Osteoblast (primary cell): ENCODE data around the gene FSTL4. TPM values are rescaled to one million over a fixed set of nuclear protein-coding genes. Genes with fewer than 3 reads are reported as not detected.

Source experiments
- DNase-seq: peaks from one replicate; pipeline ENCODE4 v3.0.0; 2011; ENCODE audit warnings: low spot score, mixed read lengths; ENCODE audit not compliant: insufficient read length; ENCODE audit errors: missing footprints
- H2AFZ ChIP-seq: 2 replicates; pipeline ENCODE4 v1.6.0; 2011; ENCODE audit warnings: mild to moderate bottlenecking, low read length
- H3K27ac ChIP-seq: 2 replicates; pipeline ENCODE4 v1.5.1; 2011; ENCODE audit warnings: mild to moderate bottlenecking, low read depth, low read length, moderate library complexity
- H3K27me3 ChIP-seq: 2 replicates; pipeline ENCODE4 v1.6.0; 2012; ENCODE audit warnings: mild to moderate bottlenecking, control low read depth, inconsistent platforms, low read length, moderate library complexity; ENCODE audit not compliant: insufficient read depth
- H3K36me3 ChIP-seq: 2 replicates; pipeline ENCODE4 v1.5.1; 2011; ENCODE audit warnings: mild to moderate bottlenecking, low read length, control low read depth, moderate library complexity; ENCODE audit not compliant: insufficient read depth
- H3K4me1 ChIP-seq: 2 replicates; pipeline ENCODE4 v1.5.1; 2011; ENCODE audit warnings: mild to moderate bottlenecking, low read length, control low read depth, moderate library complexity; ENCODE audit not compliant: insufficient read depth
- H3K4me2 ChIP-seq: 2 replicates; pipeline ENCODE4 v1.6.0; 2011; ENCODE audit warnings: mild to moderate bottlenecking, low read length; ENCODE audit not compliant: insufficient read depth
- H3K4me3 ChIP-seq: fragments of 200-600 bp; sonication (generic); 3 replicates; pipeline ENCODE4 v1.5.1; 2012; ENCODE audit warnings: mild to moderate bottlenecking, low read length, inconsistent platforms; ENCODE audit not compliant: insufficient read depth
- H3K79me2 ChIP-seq: 2 replicates; pipeline ENCODE4 v1.6.0; 2012; ENCODE audit warnings: mild to moderate bottlenecking, low read length, control low read depth, inconsistent platforms; ENCODE audit not compliant: insufficient read depth
- H3K9me3 ChIP-seq: 2 replicates; pipeline ENCODE4 v1.5.1; 2011; ENCODE audit warnings: low read depth, low read length, control low read depth
- H4K20me1 ChIP-seq: 2 replicates; pipeline ENCODE4 v1.6.0; 2012; ENCODE audit warnings: mild to moderate bottlenecking, low read length, control low read depth; ENCODE audit not compliant: insufficient read depth
- total RNA-seq: library from RNA; depleted of rRNA; stranded (reverse); fragments of >200 nt; gene quantifications from 2 replicates; pipeline ENCODE4 v1.2.3, GENCODE V29; 2012
- TF ChIP-seq, protein P1 (sequence below): IDR thresholded peaks from 2 replicates; pipeline ENCODE4 v1.5.1; 2011; ENCODE audit warnings: mild to moderate bottlenecking, low read depth, low read length, moderate library complexity; ENCODE audit errors: extremely low read depth

FSTL4 gene
- total RNA-seq, 1 donor = not detected

DNA sequence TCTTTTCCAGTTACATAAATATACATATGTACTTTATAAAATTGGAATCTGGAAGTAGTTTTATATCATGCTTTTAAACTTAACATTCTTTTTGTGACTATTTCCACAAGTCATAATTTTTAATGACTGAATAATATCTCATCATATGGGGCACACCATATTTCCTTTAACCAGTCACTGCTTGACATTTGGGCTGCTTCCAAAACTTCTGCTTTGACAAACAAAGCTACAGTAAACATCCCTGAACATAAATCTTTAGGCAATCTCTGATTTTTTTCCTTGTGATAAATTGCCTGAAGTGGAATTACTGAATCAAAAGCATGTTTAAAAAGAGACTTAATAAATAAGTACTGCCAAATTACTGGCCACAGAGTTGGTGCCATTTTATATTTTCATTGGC, 178.0 kb downstream of the FSTL4 start:
- H3K36me3 ChIP-seq = no peaks in the 10 kb centered on the region
- no peaks in the 10 kb centered on the region for H3K79me2 ChIP-seq
- no peaks in the 10 kb centered on the region for H3K9me3 ChIP-seq
- H2AFZ ChIP-seq = no peak overlapping the region
- H3K4me2 ChIP-seq = no peak overlapping the region
- no peaks in the 10 kb centered on the region for H3K4me1 ChIP-seq
- H3K4me3 ChIP-seq = no peak overlapping the region
- DNase-seq = no peak
- H3K27ac ChIP-seq = no peak overlapping the region
- H3K27me3 ChIP-seq = peaks cover 3% of the 10 kb centered on the region
- no peaks in the 10 kb centered on the region for H4K20me1 ChIP-seq
- TF ChIP-seq, protein P1, sequence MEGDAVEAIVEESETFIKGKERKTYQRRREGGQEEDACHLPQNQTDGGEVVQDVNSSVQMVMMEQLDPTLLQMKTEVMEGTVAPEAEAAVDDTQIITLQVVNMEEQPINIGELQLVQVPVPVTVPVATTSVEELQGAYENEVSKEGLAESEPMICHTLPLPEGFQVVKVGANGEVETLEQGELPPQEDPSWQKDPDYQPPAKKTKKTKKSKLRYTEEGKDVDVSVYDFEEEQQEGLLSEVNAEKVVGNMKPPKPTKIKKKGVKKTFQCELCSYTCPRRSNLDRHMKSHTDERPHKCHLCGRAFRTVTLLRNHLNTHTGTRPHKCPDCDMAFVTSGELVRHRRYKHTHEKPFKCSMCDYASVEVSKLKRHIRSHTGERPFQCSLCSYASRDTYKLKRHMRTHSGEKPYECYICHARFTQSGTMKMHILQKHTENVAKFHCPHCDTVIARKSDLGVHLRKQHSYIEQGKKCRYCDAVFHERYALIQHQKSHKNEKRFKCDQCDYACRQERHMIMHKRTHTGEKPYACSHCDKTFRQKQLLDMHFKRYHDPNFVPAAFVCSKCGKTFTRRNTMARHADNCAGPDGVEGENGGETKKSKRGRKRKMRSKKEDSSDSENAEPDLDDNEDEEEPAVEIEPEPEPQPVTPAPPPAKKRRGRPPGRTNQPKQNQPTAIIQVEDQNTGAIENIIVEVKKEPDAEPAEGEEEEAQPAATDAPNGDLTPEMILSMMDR = no peak

DNA sequence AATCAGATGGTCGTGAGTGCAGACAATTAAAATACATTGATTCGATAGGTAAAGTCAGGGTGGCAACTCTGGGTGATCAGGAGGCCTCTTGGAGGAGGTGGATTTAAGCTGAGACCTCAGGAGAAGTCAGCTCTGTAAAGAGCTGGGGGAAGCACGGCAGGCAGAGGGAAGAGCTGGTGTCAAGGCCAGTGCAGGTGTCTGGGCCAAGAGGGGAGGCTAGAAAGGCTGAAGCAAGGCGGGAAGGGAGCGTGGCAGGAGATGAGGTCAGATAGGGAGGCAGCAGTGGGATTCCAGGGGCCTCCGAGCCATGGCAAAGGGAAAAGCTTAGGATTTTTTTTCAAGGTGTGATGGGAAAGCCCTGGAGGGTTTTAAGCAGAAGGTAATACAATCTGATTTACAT, 178.7 kb downstream of the FSTL4 start:
- Histone ChIP-seq H3K36me3 (no peaks in the 10 kb centered on the region), H3K27ac (no peak overlapping the region), H3K4me1 (no peaks in the 10 kb centered on the region), H4K20me1 (no peaks in the 10 kb centered on the region), H3K9me3 (no peaks in the 10 kb centered on the region), H3K27me3 (peaks cover 3% of the 10 kb centered on the region), H3K4me2 (no peak overlapping the region), H3K79me2 (no peaks in the 10 kb centered on the region), H3K4me3 (no peak overlapping the region), H2AFZ (no peak overlapping the region)
- TF ChIP-seq, protein P1 = no peak
- DNase-seq = no peak

DNA sequence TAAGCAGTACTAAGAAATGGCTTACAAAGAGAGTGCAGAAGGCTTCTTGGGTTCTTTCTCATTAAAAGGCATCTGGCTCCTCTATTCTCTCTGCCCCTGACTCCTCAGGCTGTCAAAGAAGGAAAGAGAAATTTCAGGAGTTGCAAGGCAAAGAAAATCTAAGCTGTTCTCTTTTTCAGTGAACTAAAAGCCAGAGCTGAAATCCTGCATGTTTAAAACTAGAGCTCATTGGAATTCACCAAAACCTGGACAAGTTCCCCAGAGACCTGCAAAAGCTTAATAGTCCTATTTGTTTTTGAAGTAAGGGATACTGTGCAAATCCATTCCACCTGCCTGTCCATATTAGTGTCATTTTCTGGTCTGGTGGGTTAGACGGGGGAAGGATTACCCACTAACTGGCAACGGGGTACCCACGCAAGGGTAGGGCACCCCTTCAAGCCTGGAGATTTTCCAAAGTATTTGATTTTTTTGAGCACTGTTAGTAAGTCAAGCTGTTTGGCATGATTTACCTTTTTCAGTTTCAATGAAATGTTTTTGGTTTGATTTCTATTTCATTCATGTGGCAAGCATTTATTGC, 179.3 kb downstream of the FSTL4 start:
- no peak overlapping the region for H3K4me2 ChIP-seq
- H3K4me1 ChIP-seq = no peaks in the 10 kb centered on the region
- no peaks in the 10 kb centered on the region for H3K36me3 ChIP-seq
- no peak overlapping the region for H3K27ac ChIP-seq
- H3K9me3 ChIP-seq = no peaks in the 10 kb centered on the region
- H3K27me3 ChIP-seq = peaks cover 3% of the 10 kb centered on the region
- DNase-seq = no peak
- TF ChIP-seq, protein P1 = no peak
- no peaks in the 10 kb centered on the region for H4K20me1 ChIP-seq
- H2AFZ ChIP-seq = no peak overlapping the region
- no peak overlapping the region for H3K4me3 ChIP-seq
- no peaks in the 10 kb centered on the region for H3K79me2 ChIP-seq

DNA sequence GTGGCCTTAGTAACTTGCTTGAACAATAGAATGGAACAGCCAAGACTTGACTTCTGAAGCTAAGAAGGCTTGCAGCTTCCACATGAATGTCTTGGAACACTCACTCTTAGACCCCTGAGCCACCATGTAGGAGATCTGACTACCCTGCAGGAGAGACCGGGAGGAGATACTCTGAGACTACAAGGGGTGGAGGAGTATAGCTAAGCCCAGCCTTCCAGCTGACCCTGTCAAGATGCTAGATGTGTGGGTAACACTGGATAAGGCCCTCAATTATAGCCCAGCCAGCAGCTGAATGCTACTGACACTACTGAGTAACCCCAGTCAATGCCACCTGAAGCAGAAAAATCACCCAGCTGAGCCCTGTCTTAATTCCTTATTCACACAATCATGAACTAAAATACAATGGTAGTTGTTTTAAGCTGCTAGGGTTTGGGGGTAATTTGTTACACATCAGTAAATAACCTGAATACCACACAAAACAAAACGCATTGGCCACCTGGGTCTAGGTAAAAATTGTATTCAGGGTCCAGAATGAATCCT, 180.9 kb downstream of the FSTL4 start:
- Histone ChIP-seq H3K27me3 (peaks cover 3% of the 10 kb centered on the region), H3K27ac (no peak overlapping the region), H3K79me2 (no peaks in the 10 kb centered on the region), H3K4me3 (no peak overlapping the region), H3K4me2 (no peak overlapping the region), H4K20me1 (no peaks in the 10 kb centered on the region), H2AFZ (no peak overlapping the region), H3K9me3 (no peaks in the 10 kb centered on the region), H3K4me1 (no peaks in the 10 kb centered on the region), H3K36me3 (no peaks in the 10 kb centered on the region)
- TF ChIP-seq, protein P1 = no peak
- DNase-seq = no peak
